DOHH2 (cell line): ENCODE measurements around the gene RNF167.

Experiments used
- CTCF ChIP-seq: fragments of 200-600 bp; sonication (generic); IDR thresholded peaks from one replicate; pipeline ENCODE4 v1.5.1; 2014; ENCODE audit warnings: antibody characterized with exemption, mild to moderate bottlenecking, low read depth, low read length; ENCODE audit not compliant: poor library complexity, severe bottlenecking
- EZH2phosphoT487 ChIP-seq: fragments of 200-600 bp; sonication (generic); IDR thresholded peaks from 2 replicates; pipeline ENCODE4 v1.6.1; 2017; ENCODE audit warnings: borderline replicate concordance, mild to moderate bottlenecking, antibody characterized with exemption, low read length, moderate library complexity, mixed read lengths

- TF ChIP-seq CTCF (no peak), EZH2phosphoT487 (no peak)
Observed at GRCh38 chr17:4896332-4897197, 43.5 kb upstream of the RNF167 start.
